Measurements from ENCODE around the gene COG1.

- no peak for TF ChIP-seq CTCF (IDR thresholded peaks at IDR 0.05)
- TF ChIP-seq POLR2A (IDR thresholded peaks at IDR 0.05) = no peak
Measured at GRCh38 chr17:73248532-73248931, 55.7 kb downstream of the COG1 start.

Measured in esophagus squamous epithelium (tissue), 4 donors.